H9 (cell line): ENCODE data around the gene MORC4. TPM values are rescaled to one million over a fixed set of nuclear protein-coding genes. Genes with fewer than 3 reads are reported as not detected.

Source experiments
- DNase-seq: peaks from one replicate; pipeline ENCODE4 v3.0.0-alpha.2; 2017
- H2AFZ ChIP-seq: one replicate; pipeline ENCODE4 v1.6.1; 2013; ENCODE audit warnings: mild to moderate bottlenecking, low read length, control low read depth, moderate library complexity
- H2AK5ac ChIP-seq: 2 replicates; pipeline ENCODE4 v1.6.1; 2013; ENCODE audit warnings: low read length, control low read depth, mixed read lengths; ENCODE audit not compliant: insufficient read length
- H2BK120ac ChIP-seq: one replicate; pipeline ENCODE4 v1.6.1; 2013; ENCODE audit warnings: low read depth, mild to moderate bottlenecking, low read length, control low read depth, inconsistent platforms; ENCODE audit not compliant: poor library complexity, severe bottlenecking
- H2BK12ac ChIP-seq: 2 replicates; pipeline ENCODE4 v1.6.1; 2013; ENCODE audit warnings: low read length, control low read depth, mixed read lengths, low read depth; ENCODE audit not compliant: insufficient read length
- H2BK15ac ChIP-seq: 2 replicates; pipeline ENCODE4 v1.6.1; 2013; ENCODE audit warnings: low read depth, low read length, control low read depth
- H2BK20ac ChIP-seq: one replicate; pipeline ENCODE4 v1.6.1; 2013; ENCODE audit warnings: low read depth, mild to moderate bottlenecking, low read length, control low read depth, inconsistent platforms; ENCODE audit not compliant: poor library complexity, severe bottlenecking
- H2BK5ac ChIP-seq: 2 replicates; pipeline ENCODE4 v1.6.1; 2013; ENCODE audit warnings: low read length, control low read depth, mixed read lengths; ENCODE audit not compliant: insufficient read length
- H3K14ac ChIP-seq: 2 replicates; pipeline ENCODE4 v1.6.1; 2013; ENCODE audit warnings: low read length, control low read depth; ENCODE audit not compliant: insufficient read depth
- H3K18ac ChIP-seq: 2 replicates; pipeline ENCODE4 v1.6.1; 2013; ENCODE audit warnings: low read depth, mild to moderate bottlenecking, mixed read lengths, low read length, control low read depth; ENCODE audit not compliant: insufficient read length
- H3K23ac ChIP-seq: 2 replicates; pipeline ENCODE4 v1.6.1; 2013; ENCODE audit warnings: low read length, control low read depth, mixed read lengths, low read depth; ENCODE audit not compliant: insufficient read length
- H3K23me2 ChIP-seq: 2 replicates; pipeline ENCODE4 v1.6.1; 2013; ENCODE audit warnings: low read depth, mild to moderate bottlenecking, mixed read lengths, low read length, control low read depth; ENCODE audit not compliant: insufficient read length, poor library complexity, severe bottlenecking
- H3K27ac ChIP-seq: 2 replicates; pipeline ENCODE4 v1.5.1; 2013; ENCODE audit warnings: low read length, control low read depth, mixed read lengths, low read depth; ENCODE audit not compliant: insufficient read length
- H3K27me3 ChIP-seq: 2 replicates; pipeline ENCODE4 v1.6.1; 2013; ENCODE audit warnings: low read length, control low read depth, inconsistent platforms; ENCODE audit not compliant: insufficient read depth
- H3K4ac ChIP-seq: 2 replicates; pipeline ENCODE4 v1.6.1; 2013; ENCODE audit warnings: low read depth, mild to moderate bottlenecking, control low read depth, inconsistent platforms, low read length, moderate library complexity
- H3K4me1 ChIP-seq: 2 replicates; pipeline ENCODE4 v1.6.1; 2013; ENCODE audit warnings: low read length, control low read depth, inconsistent platforms; ENCODE audit not compliant: insufficient read depth
- H3K4me2 ChIP-seq: 2 replicates; pipeline ENCODE4 v1.6.1; 2013; ENCODE audit warnings: low read length, control low read depth, mixed read lengths; ENCODE audit not compliant: insufficient read length, insufficient read depth
- H3K56ac ChIP-seq: 2 replicates; pipeline ENCODE4 v1.6.1; 2013; ENCODE audit warnings: low read depth, mild to moderate bottlenecking, mixed read lengths, low read length, control low read depth; ENCODE audit not compliant: insufficient read length
- H3K79me1 ChIP-seq: 2 replicates; pipeline ENCODE4 v1.6.1; 2013; ENCODE audit warnings: low read depth, mild to moderate bottlenecking, moderate library complexity, low read length, control low read depth, inconsistent platforms; ENCODE audit not compliant: insufficient read depth, poor library complexity, severe bottlenecking
- H3K79me2 ChIP-seq: 2 replicates; pipeline ENCODE4 v1.6.1; 2013; ENCODE audit warnings: low read length, control low read depth, inconsistent platforms; ENCODE audit not compliant: insufficient read depth
- H3K9ac ChIP-seq: 2 replicates; pipeline ENCODE4 v1.6.1; 2013; ENCODE audit warnings: low read length, control low read depth, mixed read lengths; ENCODE audit not compliant: insufficient read length; ENCODE audit errors: extremely low read depth
- H3K9me3 ChIP-seq: one replicate; pipeline ENCODE4 v1.6.1; 2013; ENCODE audit warnings: low read depth, low read length, inconsistent platforms; ENCODE audit not compliant: control insufficient read depth
- H3T11ph ChIP-seq: one replicate; pipeline ENCODE4 v1.6.1; 2013; ENCODE audit warnings: mild to moderate bottlenecking, low read length, control low read depth, inconsistent platforms
- H4K20me1 ChIP-seq: one replicate; pipeline ENCODE4 v1.6.1; 2013; ENCODE audit not compliant: control insufficient read depth, insufficient read length, insufficient read depth
- H4K5ac ChIP-seq: 2 replicates; pipeline ENCODE4 v1.6.1; 2013; ENCODE audit warnings: low read depth, mild to moderate bottlenecking, mixed read lengths, low read length, control low read depth; ENCODE audit not compliant: insufficient read length
- H4K8ac ChIP-seq: replicated peaks from 2 replicates; pipeline ENCODE4 v1.6.1; 2013; ENCODE audit warnings: low read length, control low read depth, mixed read lengths, low read depth; ENCODE audit not compliant: insufficient read length
- H4K91ac ChIP-seq: 2 replicates; pipeline ENCODE4 v1.6.1; 2013; ENCODE audit warnings: low read depth, mild to moderate bottlenecking, moderate library complexity, mixed read lengths, low read length, control low read depth; ENCODE audit not compliant: insufficient read length
- H3K27ac Mint-ChIP-seq, 3 experiments: 2 replicates in 2 of 3; 3 replicates in 1 of 3; pipeline ENCODE4 v1.8.0; 2020 to 2021; ENCODE audit warnings: mixed read lengths in 3 of 3, mild to moderate bottlenecking in 1 of 3, moderate library complexity in 1 of 3
- H3K27me3 Mint-ChIP-seq: 2 replicates; pipeline ENCODE4 v1.8.0; 2021; ENCODE audit warnings: low read depth, mild to moderate bottlenecking, moderate library complexity, mixed read lengths
- H3K36me3 Mint-ChIP-seq, 3 experiments: 2 replicates in 2 of 3; 3 replicates in 1 of 3; pipeline ENCODE4 v1.8.0; 2020 to 2021; ENCODE audit warnings: low read depth in 3 of 3, mixed read lengths in 3 of 3; ENCODE audit not compliant: insufficient read depth in 1 of 3
- H3K4me1 Mint-ChIP-seq, 2 experiments: 2 replicates each; pipeline ENCODE4 v1.8.0; 2020; ENCODE audit warnings: mixed read lengths in 2 of 2
- H3K4me3 Mint-ChIP-seq, 2 experiments: 2 replicates in 1 of 2; 3 replicates in 1 of 2; pipeline ENCODE4 v1.8.0; 2020 to 2021; ENCODE audit warnings: mild to moderate bottlenecking in 2 of 2, mixed read lengths in 2 of 2, moderate library complexity in 1 of 2
- H3K9me3 Mint-ChIP-seq, 2 experiments: 2 replicates in 1 of 2; 3 replicates in 1 of 2; pipeline ENCODE4 v1.8.0; 2020; ENCODE audit warnings: mild to moderate bottlenecking in 2 of 2, mixed read lengths in 2 of 2, moderate library complexity in 1 of 2
- CTCF ChIP-seq: fragments of 200-600 bp; sonication (generic); conservative IDR thresholded peaks from 3 replicates; pipeline ENCODE4 v1.8.0; 2021; ENCODE audit warnings: antibody characterized with exemption, mild to moderate bottlenecking
- WGBS: extraction: QIAGEN DNeasy Blood & Tissue Kit; methylation state at CpG from one replicate; pipeline ENCODE4 v1.1.7; 2013; ENCODE audit warnings: missing lambda C conversion rate, low lambda C conversion rate, mixed read lengths; ENCODE audit not compliant: insufficient read length; ENCODE audit errors: extremely low coverage; 5-methylcytosine and 5-hydroxymethylcytosine counted together
- total RNA-seq: library from RNA; stranded (reverse); gene quantifications from 2 replicates; pipeline ENCODE4 v1.2.1, GENCODE V29; 2021

Gene MORC4
- total RNA-seq, 1 experiment from 2014 or later, result 4.3 TPM

- no peaks in the 10 kb centered on the region for H3K4me1 ChIP-seq
- Mint-ChIP-seq H3K36me3 (no peaks in the 10 kb centered on the region; a peak in 1 of 7 replicates), H3K9me3 (peaks cover 0 to 53% of the 10 kb centered on the region in 2 experiments; a peak in 2 of 5 replicates), H3K4me1 (peaks cover 9 to 15% of the 10 kb centered on the region in 2 experiments), H3K4me3 (no peak overlapping the region), H3K27me3 (no peaks in the 10 kb centered on the region), H3K27ac (no peak overlapping the region; a peak in 1 of 7 replicates)
- DNase-seq, result no peak
- H2AFZ ChIP-seq, result no peak overlapping the region
- H3K23ac ChIP-seq, result no peak overlapping the region
- H2AK5ac ChIP-seq, result no peak overlapping the region
- TF ChIP-seq CTCF, result no peak
- no peak overlapping the region for H3K4ac ChIP-seq
- no peak overlapping the region for H3T11ph ChIP-seq
- H4K91ac ChIP-seq, result no peak overlapping the region
- no peak overlapping the region for H3K18ac ChIP-seq
- H3K27me3 ChIP-seq, result no peaks in the 10 kb centered on the region
- no peak overlapping the region for H2BK12ac ChIP-seq
- H3K4me2 ChIP-seq, result no peak overlapping the region
- no peaks in the 10 kb centered on the region for H3K23me2 ChIP-seq
- H4K5ac ChIP-seq, result no peak overlapping the region
- no peak overlapping the region for H2BK120ac ChIP-seq
- H2BK20ac ChIP-seq, result no peak overlapping the region
- H4K8ac ChIP-seq, result no peak overlapping the region
- no peak overlapping the region for H3K56ac ChIP-seq
- no peaks in the 10 kb centered on the region for H3K9me3 ChIP-seq
- no peak overlapping the region for H3K9ac ChIP-seq
- no peak overlapping the region for H3K14ac ChIP-seq
- WGBS, result no CpG with 5 or more reads among the region's 2 CpGs
- H2BK15ac ChIP-seq, result no peak overlapping the region
- H3K27ac ChIP-seq, result no peak overlapping the region
- H2BK5ac ChIP-seq, result no peak overlapping the region
- H3K79me2 ChIP-seq, result no peaks in the 10 kb centered on the region
- no peaks in the 10 kb centered on the region for H4K20me1 ChIP-seq
- no peaks in the 10 kb centered on the region for H3K79me1 ChIP-seq
Observed at GRCh38 chrX:106899276-106899675, 100.7 kb downstream of the MORC4 start.
